GM13976 (cell line): ENCODE measurements around the gene CNIH3.

ENCODE experiments used
- DNase-seq: peaks from one replicate; pipeline ENCODE4 v3.0.0; 2012; ENCODE audit warnings: low spot score
- CTCF ChIP-seq: IDR thresholded peaks from 2 replicates; pipeline ENCODE4 v1.5.1; 2012; ENCODE audit warnings: borderline replicate concordance, mild to moderate bottlenecking; ENCODE audit not compliant: insufficient read depth; ENCODE audit errors: extremely low read depth, missing control alignments, control extremely low read depth
- in situ Hi-C: fragments of 300-500 bp; cut with MboI; formaldehyde crosslinking; loops from one replicate; pipeline ENCODE4 v1.12.0; 2022; ENCODE audit warnings: low sequenced_read_pairs, mixed read lengths, inconsistent platforms; ENCODE audit not compliant: unreplicated experiment

CNIH3 gene

GRCh38 chr1:224767031-224767430 lies 150.9 kb downstream of the CNIH3 start:
- in situ Hi-C loops, result no loop called here
- no peak for TF ChIP-seq CTCF
- DNase-seq, result no peak

- DNase-seq, result no peak
- no peak for TF ChIP-seq CTCF
- in situ Hi-C loops, result no loop called here
Measured at GRCh38 chr1:224767676-224768075, 151.6 kb downstream of the CNIH3 start.

GRCh38 chr1:224768971-224769370 lies 152.9 kb downstream of the CNIH3 start:
- no peak for TF ChIP-seq CTCF
- DNase-seq, result no peak
- in situ Hi-C loops, result no loop called here

GRCh38 chr1:224769452-224770335 lies 153.6 kb downstream of the CNIH3 start:
- in situ Hi-C loops, result no loop called here
- TF ChIP-seq CTCF, result no peak
- no peak for DNase-seq

GRCh38 chr1:224770336-224770693 lies 154.2 kb downstream of the CNIH3 start:
- in situ Hi-C loops, result no loop called here
- DNase-seq, result no peak
- TF ChIP-seq CTCF, result no peak

GRCh38 chr1:224773646-224774045 lies 157.5 kb downstream of the CNIH3 start:
- no peak for DNase-seq
- in situ Hi-C loops, result no loop called here
- no peak for TF ChIP-seq CTCF
